GM12872 (cell line): ENCODE results near the gene DCLRE1C.
A peak's percentile ranks its signal among the peaks of the same experiment; 100 is the strongest.

ENCODE experiments used
- TF ChIP-seq, protein P1 (sequence below): IDR thresholded peaks from 3 replicates; pipeline ENCODE4 v1.5.1; 2011; ENCODE audit warnings: low read depth, mild to moderate bottlenecking, low read length, moderate library complexity; ENCODE audit not compliant: insufficient read depth

DCLRE1C gene

DNA sequence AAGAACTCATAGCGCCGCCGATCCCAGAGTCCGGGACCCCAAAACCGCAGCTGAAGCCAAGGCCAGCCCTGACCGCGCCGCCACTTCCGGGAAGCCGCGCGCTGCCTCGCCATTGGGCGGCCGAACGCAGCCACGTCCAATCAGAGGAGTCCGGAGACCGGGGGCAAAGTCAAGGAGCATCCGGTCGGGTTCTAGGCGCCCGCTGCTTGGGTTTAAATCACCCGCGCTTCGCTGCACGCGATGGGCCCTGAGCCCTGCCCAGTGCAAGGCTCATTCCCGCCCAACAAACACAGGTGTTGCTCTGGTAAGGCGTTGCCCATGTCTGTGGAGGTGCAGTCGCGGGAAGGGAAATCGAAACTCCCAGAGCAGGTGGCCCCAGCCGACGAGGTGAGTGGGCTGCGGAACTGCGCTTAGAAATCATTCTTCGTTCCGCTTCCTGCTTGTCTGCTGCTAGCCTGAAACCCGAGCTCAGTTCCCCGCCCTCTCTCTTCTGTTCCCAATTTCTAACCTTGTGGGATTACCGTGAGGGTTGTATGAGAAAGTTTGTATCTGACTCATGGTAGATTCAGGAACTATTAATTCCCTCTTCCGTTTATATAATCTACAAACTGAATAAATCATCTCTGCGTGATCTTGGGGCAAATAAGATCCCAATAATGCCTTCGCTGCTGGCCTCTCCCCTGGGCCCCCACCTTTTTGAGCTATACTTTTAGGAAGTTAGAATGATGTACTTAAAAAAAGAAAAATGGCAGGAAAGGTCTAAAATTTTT, at the start of gene DCLRE1C:
TSS of gene DCLRE1C (minus strand) at position 96 of the 770 bp plus-strand sequence. CDS start at position 10, 86 bp downstream.
- TF ChIP-seq, protein P1, sequence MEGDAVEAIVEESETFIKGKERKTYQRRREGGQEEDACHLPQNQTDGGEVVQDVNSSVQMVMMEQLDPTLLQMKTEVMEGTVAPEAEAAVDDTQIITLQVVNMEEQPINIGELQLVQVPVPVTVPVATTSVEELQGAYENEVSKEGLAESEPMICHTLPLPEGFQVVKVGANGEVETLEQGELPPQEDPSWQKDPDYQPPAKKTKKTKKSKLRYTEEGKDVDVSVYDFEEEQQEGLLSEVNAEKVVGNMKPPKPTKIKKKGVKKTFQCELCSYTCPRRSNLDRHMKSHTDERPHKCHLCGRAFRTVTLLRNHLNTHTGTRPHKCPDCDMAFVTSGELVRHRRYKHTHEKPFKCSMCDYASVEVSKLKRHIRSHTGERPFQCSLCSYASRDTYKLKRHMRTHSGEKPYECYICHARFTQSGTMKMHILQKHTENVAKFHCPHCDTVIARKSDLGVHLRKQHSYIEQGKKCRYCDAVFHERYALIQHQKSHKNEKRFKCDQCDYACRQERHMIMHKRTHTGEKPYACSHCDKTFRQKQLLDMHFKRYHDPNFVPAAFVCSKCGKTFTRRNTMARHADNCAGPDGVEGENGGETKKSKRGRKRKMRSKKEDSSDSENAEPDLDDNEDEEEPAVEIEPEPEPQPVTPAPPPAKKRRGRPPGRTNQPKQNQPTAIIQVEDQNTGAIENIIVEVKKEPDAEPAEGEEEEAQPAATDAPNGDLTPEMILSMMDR: no peak

DNA sequence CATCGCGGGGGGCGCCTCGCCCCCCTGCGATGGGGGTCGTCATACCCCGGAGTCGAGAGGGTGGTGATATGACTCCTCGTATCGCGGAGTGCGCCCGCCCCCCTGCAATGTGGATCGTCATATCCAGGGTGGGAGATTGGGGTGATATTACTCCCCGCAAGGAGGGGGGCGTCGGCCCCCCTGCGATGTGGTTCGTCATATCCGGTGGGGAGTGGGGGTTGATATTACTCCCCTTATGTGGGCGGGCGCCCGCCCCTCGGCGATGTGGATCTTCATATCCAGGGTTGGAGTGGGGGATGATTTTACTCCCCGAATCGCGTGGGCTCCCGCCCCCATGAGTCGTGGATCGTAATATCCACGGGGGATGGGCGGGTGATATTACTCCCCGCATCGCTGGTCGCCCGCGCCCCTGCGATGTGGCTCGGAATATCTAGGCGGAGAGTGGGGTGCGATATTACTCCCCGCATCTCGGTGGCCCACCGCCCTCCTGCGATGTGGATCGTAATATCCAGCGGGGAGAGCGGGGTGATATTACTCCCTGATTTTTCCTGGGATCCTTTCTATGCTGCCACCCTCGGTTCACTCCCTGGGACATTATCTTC, 42.2 kb upstream of the DCLRE1C start:
- TF ChIP-seq, protein P1: no peak

DNA sequence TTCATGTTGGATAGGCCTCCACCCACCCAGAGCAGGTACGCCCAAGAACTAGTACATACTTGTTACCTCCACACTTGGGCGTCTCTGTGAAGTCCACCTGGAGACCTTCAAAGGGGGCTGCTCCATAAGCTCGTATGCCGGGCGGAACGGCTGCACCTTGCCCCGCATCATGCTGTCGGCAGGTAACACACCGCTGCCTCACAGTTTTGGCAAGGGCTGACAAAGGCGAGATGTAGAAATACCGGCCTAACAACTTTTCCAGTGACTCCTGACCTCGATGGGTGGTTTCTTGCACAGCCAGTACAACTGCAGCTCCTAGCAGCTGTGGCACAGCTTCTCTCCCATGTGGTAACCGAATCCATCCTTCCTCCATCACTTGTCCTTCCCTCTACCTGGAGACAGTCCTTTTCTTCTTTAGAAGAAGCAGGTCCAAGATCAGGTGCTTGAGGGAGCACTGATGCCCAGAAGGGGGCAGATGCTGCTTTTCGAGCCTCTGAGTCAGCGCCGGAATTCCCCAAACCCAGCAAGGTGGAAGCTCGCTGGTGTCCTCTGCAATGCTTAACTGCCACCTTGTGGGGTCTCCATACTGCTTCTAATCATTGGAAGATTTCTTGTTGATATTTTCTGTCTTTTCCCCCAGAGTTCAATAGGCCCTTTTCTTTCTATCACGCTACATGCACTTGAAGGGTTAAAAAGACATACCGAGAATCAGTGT, 37.3 kb upstream of the DCLRE1C start:
- TF ChIP-seq, protein P1: peak; percentile 48; the same call in 2 of the 3 replicates

DNA sequence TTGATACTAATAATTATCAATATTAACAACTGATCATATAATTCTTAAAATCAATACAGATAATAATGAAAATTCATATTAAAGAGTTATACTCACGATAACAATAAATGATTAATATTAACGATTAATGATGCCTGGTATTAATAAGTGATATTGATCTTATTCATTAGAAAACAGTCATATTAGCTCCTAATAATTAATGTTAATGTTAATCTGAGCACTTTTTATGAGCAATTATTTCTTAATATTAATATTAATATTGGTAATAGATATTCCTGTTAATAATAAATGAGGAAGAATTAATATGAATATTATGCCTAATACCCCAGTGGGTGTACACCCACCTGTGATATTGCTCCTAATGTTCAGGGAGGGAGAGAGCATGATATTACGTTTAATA, 28.8 kb upstream of the DCLRE1C start:
- TF ChIP-seq, protein P1: no peak

DNA sequence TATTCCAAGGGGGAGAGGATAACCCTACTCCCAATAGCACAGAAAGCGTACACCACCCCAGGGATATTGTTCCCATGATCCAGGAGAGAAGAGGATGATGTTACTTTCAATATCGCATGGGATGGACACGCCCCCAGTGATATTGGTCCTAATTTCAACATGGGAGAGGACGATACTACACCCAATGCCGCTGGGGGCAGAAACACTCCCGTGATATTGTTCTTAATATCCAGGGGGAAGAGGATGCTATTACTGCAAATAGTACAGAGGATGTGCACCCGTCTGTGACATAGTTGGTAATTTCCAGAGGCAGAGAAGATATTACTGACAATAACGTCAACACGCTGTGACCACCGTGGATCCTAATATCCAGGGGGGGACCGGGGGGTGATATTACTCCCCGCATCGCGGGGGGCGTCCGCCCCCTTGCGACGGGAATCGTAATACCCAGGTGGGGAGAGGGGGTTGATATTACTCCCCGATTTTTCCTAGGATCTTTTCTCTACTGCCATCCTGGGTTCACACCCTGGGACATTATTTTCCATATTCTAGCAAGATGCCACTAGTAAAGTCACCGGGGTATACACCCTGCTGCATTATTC, 21.9 kb upstream of the DCLRE1C start:
- TF ChIP-seq, protein P1: 0 out of 3 replicates have a peak, but pooled peaks have one; percentile 26

DNA sequence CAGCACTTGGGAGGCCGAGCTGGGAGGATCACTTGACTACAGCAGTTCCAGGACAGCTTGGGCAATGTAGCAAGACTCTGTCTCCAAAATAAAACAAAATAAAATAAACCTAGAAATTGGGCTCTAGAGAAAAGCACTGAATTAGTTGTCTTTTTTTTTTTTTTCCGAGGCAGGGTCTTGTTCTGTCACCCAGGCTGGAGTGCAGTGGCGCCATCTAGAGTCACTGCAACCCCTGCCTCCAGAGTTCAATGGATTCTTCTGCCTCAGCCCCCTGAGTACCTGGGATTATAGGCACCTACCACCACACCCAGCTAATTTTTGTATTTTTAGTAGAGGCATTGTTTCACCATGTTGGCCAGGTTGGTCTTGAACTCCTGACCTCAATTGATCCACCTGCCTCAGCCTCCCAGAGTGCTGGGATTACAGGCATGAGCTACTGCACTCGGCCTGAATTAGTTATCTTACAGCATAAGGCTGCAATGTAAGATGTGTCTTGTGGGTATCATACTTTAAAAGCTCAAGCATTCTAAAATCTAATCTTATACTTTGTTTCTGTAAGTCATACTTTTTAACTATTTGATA, 18.1 kb upstream of the DCLRE1C start:
- TF ChIP-seq, protein P1: peak; percentile 77

DNA sequence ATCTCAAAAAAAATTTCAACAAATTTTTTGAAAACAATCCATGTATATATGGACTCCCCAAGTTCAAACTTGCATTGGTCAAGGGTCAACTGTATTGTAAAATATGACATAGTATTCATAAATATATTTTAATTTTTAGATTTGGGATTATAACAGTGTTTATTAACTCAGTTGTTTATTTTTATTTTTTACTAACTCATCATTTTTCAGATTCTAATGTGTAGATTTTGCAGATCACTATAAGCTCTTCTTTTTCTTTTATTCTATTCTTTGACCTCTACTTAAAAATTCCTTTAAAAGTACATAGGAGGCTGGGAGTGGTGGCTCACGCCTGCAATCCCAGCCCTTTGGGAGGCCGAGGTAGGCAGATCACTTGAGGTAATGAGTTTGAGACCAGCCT, 14.0 kb upstream of the DCLRE1C start:
- TF ChIP-seq, protein P1: no peak
